Colonic mucosa (tissue), 4 donors: ENCODE data around the gene DONSON. TPM values are rescaled to one million over a fixed set of nuclear protein-coding genes. Genes with fewer than 3 reads are reported as not detected.

Source experiments
- DNase-seq: peaks from one replicate; pipeline ENCODE4 v3.0.0-alpha.2; 2020
- H3K27ac ChIP-seq: fragments of 200-600 bp; one replicate; pipeline ENCODE4 v1.8.0; 2021
- H3K27me3 ChIP-seq: fragments of 200-600 bp; one replicate; pipeline ENCODE4 v1.8.0; 2021
- H3K36me3 ChIP-seq: fragments of 200-600 bp; one replicate; pipeline ENCODE4 v1.8.0; 2021
- H3K4me1 ChIP-seq: fragments of 200-600 bp; one replicate; pipeline ENCODE4 v1.8.0; 2021; ENCODE audit warnings: mild to moderate bottlenecking
- H3K4me3 ChIP-seq: fragments of 200-600 bp; one replicate; pipeline ENCODE4 v1.8.0; 2021
- H3K9ac ChIP-seq, 2 donors: one replicate each; pipeline ENCODE4 v1.7.0; 2013; ENCODE audit warnings: control low read depth in 2 of 2, low read depth in 2 of 2, low read length in 2 of 2
- H3K9me3 ChIP-seq: fragments of 200-600 bp; one replicate; pipeline ENCODE4 v1.8.0; 2021
- CTCF ChIP-seq: fragments of 200-600 bp; IDR thresholded peaks from one replicate; pipeline ENCODE4 v1.8.0; 2022; ENCODE audit warnings: antibody characterized with exemption, mild to moderate bottlenecking
- intact Hi-C: fragments of 100-400 bp; cut with DNase I; formaldehyde crosslinking; loops from one replicate; pipeline ENCODE4 v1.14.1; 2022
- total RNA-seq, 2 donors: library from RNA; stranded (reverse); fragmentation: NEBNext Ultra II Directional in 1 of 2; extraction: Animal tissue kit (Norgen Biotek cat#: 25700) in 1 of 2; gene quantifications; one replicate each; pipeline ENCODE4 v1.2.1, GENCODE V29; 2021
- donor health status: healthy.
- donor health status: DM: no; HTN: no; CAD: no.
- donor health status: DM: no; HTN: no; CAD: no.

DONSON gene
- total RNA-seq, 2 donors from 2014 or later, result 7.7 to 21.7 TPM

- intact Hi-C loops, result loop anchor here (5.0 kb wide), 2 partner anchors 44 to 61 kb away; partner anchors contain the start of gene DONSON
- H3K4me3 ChIP-seq, result peak within 1 kb of the TSS; percentile 59
Observed at GRCh38 chr21:33542640-33543504, 45.6 kb downstream of the DONSON start, which contains the start of gene SON. Gene SON, plus strand, starts transcription at chr21:33543038. Its CDS starts 55 bp downstream, at chr21:33543093.

GRCh38 chr21:33541756-33542639 lies 46.5 kb downstream of the DONSON start, which contains the start of gene GART:
Gene GART, minus strand, starts transcription at chr21:33542117. Its CDS starts 2,802 bp downstream, at chr21:33539315.
- peak; percentile 91 for DNase-seq
- TF ChIP-seq CTCF, result no peak
- H3K9me3 ChIP-seq, result no peaks in the 10 kb centered on the region
- H3K27ac ChIP-seq, result peak within 1 kb of the TSS; percentile 99
- peaks cover 10% of the 10 kb centered on the region for H3K4me1 ChIP-seq
- no peaks in the 10 kb centered on the region for H3K36me3 ChIP-seq
- no peaks in the 10 kb centered on the region for H3K27me3 ChIP-seq
- H3K9ac ChIP-seq, result peak within 1 kb of the TSS; percentile 93 to 99
- H3K4me3 ChIP-seq, result peak within 1 kb of the TSS; percentile 59
- intact Hi-C loops, result loop anchor here (5.0 kb wide), 2 partner anchors 45 to 60 kb away; partner anchors contain the start of gene DONSON

More at GRCh38 chr21:33542640-33543504, 45.6 kb downstream of the DONSON start, which contains the start of gene SON:
- Histone ChIP-seq H3K36me3 (no peaks in the 10 kb centered on the region), H3K27ac (peak within 1 kb of the TSS; percentile 99), H3K27me3 (no peaks in the 10 kb centered on the region), H3K9me3 (no peaks in the 10 kb centered on the region), H3K4me1 (peaks cover 10% of the 10 kb centered on the region), H3K9ac (peak within 1 kb of the TSS; percentile 93 to 99)
- TF ChIP-seq CTCF, result no peak
- DNase-seq, result peak; percentile 99

DNA sequence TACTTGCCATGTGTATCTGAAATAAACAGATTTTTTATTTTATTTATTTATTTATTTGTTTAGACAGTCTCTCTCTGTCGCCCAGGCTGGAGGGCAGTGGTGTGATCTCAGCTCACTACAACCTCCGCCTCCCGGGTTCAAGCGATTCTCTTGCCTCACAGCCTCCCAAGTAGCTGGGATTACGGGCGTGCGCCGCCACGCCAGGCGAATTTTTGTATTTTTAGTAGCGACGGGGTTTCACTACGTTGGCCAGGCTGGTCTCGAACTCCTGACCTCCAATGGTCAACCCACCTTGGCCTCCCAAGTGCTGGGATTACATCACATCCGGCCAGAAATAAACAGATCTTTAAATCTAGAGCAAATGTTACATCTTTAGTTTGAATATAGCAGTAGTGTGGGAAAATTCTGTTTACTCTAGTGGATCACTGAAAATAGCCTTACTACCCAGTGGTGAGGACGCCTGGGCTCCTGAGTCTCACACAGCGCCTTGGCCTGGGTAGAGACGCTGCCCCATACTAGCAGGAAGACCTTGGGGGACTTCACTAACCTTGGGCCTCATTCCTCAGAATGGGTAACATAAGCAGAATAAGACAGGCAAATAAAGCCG lies 47.3 kb downstream of the DONSON start:
- Histone ChIP-seq H3K27me3 (no peaks in the 10 kb centered on the region), H3K36me3 (no peaks in the 10 kb centered on the region), H3K27ac (peak overlapping the region; percentile 99), H3K4me3 (peak overlapping the region; percentile 59), H3K9ac (peak overlapping the region; percentile 93 to 99), H3K4me1 (peaks cover 10% of the 10 kb centered on the region), H3K9me3 (no peaks in the 10 kb centered on the region)
- intact Hi-C loops, result loop anchor here (5.0 kb wide), 2 partner anchors 46 to 59 kb away; partner anchors contain the start of gene DONSON
- no peak for TF ChIP-seq CTCF
- DNase-seq, result peak; percentile 31

- no peak for DNase-seq
- Histone ChIP-seq H3K27ac (peak overlapping the region; percentile 99), H3K27me3 (no peaks in the 10 kb centered on the region), H3K9me3 (no peaks in the 10 kb centered on the region), H3K4me1 (peaks cover 10% of the 10 kb centered on the region), H3K4me3 (peak overlapping the region; percentile 59), H3K36me3 (no peaks in the 10 kb centered on the region), H3K9ac (no peak overlapping the region)
- intact Hi-C loops, result loop anchor here (5.0 kb wide), 2 partner anchors 47 to 58 kb away; partner anchors contain the start of gene DONSON
- no peak for TF ChIP-seq CTCF
Observed at GRCh38 chr21:33540711-33541104, 47.8 kb downstream of the DONSON start.
